ENCODE data around the gene KCNMA1.

- TF ChIP-seq CTCF (IDR thresholded peaks at IDR 0.05) (no peak), ZFX (IDR thresholded peaks at IDR 0.05; ENCODE audit: borderline replicate concordance) (no peak)
Observed at GRCh38 chr10:77283326-77283725, 354.3 kb downstream of the KCNMA1 start.

All from 22Rv1 (cell line).